MV-4-11 (cell line): ENCODE data around the gene FGF10.

Source experiments
- DNase-seq: peaks from one replicate; lab custom pipeline; 2025; lab: John Stamatoyannopoulos, UW

The FGF10 gene

GRCh38 chr5:44389090-44389822 is at the start of gene FGF10:
TSS of gene FGF10 (minus strand) at chr5:44389420. CDS start at chr5:44388682, 738 bp downstream.
- DNase-seq: peak; percentile 20

- DNase-seq: no peak
Measured at GRCh38 chr5:44426944-44427343, 37.7 kb upstream of the FGF10 start.

GRCh38 chr5:44412286-44412685 is 23.1 kb upstream of the FGF10 start:
- no peak for DNase-seq

- no peak for DNase-seq
Measured at GRCh38 chr5:44402084-44402483, 12.9 kb upstream of the FGF10 start.

DNA sequence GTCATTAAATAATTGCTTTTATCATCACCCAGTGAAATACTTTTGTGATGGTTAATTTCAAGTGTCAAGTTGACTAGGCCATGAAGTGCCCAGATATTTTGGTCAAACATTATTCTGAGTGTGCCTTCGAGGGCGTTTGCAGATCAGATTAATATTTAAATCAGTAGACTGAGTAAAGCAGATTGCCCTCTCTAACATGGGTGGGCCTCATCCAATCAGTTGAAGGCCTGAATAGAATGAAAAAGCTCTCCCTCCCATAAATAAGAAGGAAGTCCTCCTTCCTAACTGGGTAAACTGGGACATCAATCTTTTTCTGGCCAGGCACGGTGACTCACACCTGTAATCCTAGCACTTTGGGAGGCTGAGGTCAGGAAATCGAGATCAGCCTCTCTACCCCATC is 12.4 kb upstream of the FGF10 start:
- DNase-seq: no peak

GRCh38 chr5:44398382-44398781 is 9.2 kb upstream of the FGF10 start:
- DNase-seq: no peak

GRCh38 chr5:44396312-44396711 is 7.1 kb upstream of the FGF10 start:
- no peak for DNase-seq

DNA sequence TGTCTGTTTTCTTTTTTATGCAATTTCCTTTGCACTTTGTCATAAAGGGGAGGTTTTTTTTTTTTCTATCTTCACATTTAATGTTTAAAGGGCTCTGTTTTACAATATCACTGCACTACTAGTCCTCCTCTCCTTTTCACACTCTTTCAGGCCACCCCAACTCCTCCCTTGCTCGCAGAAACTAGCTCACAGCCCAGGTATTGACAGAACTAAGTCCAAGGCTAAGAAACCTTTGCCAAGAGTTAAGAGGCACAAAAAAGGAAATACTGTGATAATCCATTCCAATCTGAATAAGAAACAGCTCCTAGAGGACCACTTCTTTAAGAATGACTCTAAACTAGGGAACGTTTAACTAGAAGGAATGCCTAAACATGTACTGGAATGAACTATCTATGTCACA is 1.1 kb upstream of the FGF10 start:
- DNase-seq: no peak

GRCh38 chr5:44389823-44390143 is 563 bp upstream of the FGF10 start:
- DNase-seq: no peak

DNA sequence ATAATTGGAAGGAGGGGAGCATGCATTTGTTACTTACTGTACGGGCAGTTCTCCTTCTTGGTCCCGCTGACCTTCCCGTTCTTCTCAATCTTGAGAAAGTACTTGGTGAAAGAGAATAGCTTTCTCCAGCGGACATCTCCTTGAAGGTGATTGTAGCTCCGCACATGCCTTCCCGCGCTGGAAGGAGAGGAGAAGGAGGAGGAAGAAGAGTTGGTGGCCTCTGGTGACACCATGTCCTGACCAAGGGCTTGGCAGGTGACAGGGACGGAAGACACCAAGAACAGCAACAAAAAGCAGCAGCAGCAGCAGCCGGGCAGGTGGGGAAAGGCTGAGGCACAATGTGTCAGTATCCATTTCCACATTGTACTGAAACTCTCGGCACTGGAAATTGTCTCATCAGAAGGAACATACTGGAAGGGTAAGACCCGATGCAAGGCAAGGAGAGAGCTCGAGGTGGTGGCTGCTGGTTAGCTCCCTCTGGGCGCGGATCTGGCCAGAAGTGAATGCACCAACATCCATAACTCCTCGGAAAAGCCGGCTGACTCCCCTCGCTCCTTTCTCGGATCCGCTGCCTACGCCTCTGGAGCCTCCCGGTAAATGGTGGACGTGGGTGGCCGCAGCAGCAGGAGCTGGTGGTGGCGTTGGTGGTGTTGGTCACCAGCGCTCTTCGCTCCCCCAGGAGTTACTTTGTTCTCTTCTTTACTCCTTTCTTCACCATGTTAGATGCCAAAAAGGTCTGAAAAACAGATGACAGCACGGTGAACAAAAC is 715 bp downstream of the FGF10 start:
- DNase-seq: peak; percentile 6

DNA sequence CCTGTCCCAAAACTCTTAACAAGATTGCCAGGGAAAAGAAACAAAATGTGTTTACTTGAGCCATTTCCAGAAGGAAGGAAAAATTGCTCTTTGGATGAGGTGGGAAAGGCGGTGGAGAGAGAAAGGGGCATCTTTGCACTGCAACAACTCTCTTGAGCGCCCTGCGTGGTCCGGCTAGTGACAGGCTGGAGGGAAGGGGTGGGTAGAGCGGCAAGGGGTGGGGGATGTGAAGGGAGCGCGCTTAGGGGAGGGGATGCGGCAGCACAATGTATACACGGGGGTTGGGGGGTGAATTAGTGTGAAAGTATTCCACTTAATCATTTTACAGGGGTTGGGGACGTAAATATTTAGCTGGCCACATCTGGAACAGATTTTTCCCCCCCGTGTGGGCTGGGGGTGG is 1.3 kb downstream of the FGF10 start:
- DNase-seq: no peak

DNA sequence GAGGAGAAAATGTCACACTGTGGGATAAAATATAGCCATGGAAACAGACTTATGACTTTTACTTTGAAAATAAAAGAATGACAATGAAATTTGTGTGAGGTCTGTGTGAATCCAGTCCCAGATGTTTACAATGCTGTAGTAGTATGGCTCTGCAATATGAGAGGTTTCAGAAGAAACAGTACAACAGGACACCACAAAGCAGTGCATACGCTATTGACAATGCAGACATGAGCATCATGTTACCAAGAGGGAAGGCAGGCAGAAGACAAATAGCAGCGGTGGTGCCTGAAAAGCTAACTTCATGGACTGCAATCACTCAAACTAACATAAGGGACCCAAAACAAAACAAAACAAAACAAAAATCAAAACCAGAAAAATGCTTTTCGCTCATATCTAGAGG is 1.8 kb downstream of the FGF10 start:
- no peak for DNase-seq

- DNase-seq: peak; percentile 90
Measured at GRCh38 chr5:44385291-44385900, 3.8 kb downstream of the FGF10 start.

DNA sequence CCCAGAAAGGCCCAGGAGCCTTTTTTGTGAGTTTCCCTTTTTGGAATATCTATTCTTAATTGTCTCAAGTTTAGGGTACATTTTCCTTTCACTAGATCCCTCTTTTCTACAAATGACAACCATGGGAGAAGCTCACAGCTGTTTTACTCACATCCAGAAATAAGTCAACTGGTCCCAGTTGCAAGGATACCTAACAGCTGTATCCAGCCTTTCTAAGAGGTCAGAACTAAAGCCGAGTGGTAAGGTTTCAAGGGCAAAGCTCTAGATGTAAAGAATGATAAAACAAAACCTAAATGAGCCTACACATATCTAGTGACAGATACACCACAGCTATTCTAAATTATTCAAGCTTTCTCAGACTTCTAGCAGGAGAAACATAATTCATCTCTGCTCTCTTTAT is 4.4 kb downstream of the FGF10 start:
- DNase-seq: no peak

DNA sequence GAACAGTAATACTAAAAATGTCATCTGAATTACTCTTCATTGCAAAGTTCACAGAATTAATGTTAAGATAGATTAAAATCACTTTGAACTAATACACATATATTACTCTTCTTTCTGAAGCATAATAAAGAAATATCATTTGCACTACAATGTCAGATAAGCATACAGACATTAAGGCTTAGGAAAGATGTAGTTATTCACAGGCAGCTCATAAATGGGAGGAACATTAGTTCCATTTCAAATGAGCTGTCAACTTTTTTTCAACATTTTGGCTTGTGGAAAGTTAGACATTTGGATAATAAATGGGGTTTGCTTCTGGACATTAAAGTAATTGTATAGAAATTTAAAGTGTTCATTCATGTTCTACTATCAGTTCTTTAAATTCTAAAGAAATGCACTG is 6.3 kb downstream of the FGF10 start:
- no peak for DNase-seq

- no peak for DNase-seq
Measured at GRCh38 chr5:44377057-44377456, 12.2 kb downstream of the FGF10 start.

GRCh38 chr5:44372028-44372427 is 17.2 kb downstream of the FGF10 start:
- no peak for DNase-seq

GRCh38 chr5:44367203-44367602 is 22.0 kb downstream of the FGF10 start:
- no peak for DNase-seq

DNA sequence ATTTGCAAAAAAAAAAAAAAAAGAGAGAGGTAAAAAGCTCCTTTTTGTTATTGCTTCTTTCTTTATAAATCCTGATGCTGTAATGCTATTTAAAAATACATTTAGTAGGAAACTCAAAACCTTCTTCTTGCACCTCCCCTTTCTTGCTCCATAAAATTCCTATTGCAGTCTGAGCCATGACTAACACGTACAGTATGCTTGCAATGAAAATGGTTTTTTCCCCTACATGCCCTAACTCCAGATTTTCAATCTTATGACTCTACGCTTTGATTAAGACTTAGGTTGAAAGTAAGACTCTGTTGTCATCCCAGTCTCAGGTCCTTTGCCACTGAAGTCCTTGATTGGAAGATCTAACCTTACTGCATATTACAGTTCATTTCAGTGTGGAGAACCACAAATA is 23.9 kb downstream of the FGF10 start:
- DNase-seq: no peak

DNA sequence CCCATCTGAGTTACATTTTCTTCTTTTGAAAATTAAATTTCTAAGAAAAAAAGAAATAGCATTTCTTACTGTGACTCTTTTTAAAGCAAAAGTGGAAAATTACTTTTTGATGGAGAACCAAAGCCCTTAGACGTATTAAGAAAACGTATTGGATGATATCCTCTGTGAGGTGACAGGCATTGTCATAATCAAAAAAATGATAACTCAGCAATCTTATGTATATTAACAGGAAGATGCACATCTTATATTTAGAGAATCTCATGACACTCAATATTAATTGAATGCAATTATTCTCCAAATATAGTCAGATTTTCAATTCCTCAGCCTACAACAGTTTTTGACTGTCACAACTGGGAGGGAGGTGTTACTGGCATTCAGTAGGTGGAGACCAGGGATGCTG is 25.1 kb downstream of the FGF10 start:
- DNase-seq: no peak

- no peak for DNase-seq
Measured at GRCh38 chr5:44361342-44362001, 27.7 kb downstream of the FGF10 start.

- no peak for DNase-seq
Measured at GRCh38 chr5:44360919-44361318, 28.3 kb downstream of the FGF10 start.

DNA sequence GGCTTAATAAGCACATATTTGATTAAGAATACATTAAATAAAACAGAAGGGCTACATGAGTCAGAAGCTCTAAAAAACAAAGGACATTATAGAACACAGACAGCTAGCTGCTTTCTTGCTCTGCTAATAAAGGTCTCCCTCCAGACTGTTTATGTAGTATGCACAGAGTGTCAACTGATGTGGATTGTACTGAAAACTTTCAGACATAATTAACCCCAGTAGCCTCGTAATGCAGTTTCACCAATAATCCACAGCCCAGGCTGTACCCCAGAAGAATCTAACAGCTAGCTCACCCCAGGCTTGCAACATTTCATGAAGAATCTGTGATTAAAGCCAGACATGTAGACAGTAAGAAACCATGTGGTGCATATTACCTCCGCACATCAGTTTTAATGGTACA is 30.8 kb downstream of the FGF10 start:
- DNase-seq: no peak
